Umbilical cord (tissue), 2 donors: ENCODE measurements around the gene RYR2. TPM values are rescaled to one million over a fixed set of nuclear protein-coding genes. Genes with fewer than 3 reads are reported as not detected.
"Not testable (repeated sequence)": the region's sequence is repeated elsewhere in the genome, so short reads cannot be mapped to it uniquely, and the experiment has no call there.

Experiments used
- DNase-seq: peaks from one replicate; pipeline ENCODE4 v3.0.0-alpha.2; 2015; ENCODE audit warnings: low spot score
- total RNA-seq: library from RNA; depleted of rRNA; stranded (reverse); fragments of >200 nt; gene quantifications from one replicate; pipeline ENCODE4 v1.2.3, GENCODE V29; 2014; ENCODE audit warnings: low replicate concordance; ENCODE audit not compliant: insufficient read depth

Gene RYR2
- total RNA-seq, 1 donor from 2014 or later = 24.8 TPM

- DNase-seq = no peak
These were observed 299.4 kb downstream of the RYR2 start for GRCh38 chr1:237341391-237341790.

GRCh38 chr1:237342730-237343129 lies 300.7 kb downstream of the RYR2 start:
- DNase-seq = no peak

DNA sequence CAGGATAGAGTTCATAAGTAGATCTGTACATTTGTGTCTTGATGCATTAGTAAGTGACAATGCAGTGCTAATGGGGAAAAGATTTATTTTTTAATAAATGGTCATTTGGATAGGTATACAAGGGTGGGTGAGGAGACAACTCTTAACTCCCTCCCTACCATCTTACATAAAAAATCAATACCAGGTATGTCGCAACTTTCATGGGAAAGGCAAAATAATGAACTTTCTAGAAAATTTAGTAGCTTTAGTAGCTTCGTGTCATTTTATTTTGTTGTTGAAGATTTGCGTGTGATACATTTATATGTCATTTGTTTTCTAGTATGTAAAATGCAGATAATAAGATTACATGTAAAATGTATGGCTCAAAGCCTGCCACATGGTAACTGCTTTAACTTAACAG lies 310.8 kb downstream of the RYR2 start:
- DNase-seq = no peak

DNA sequence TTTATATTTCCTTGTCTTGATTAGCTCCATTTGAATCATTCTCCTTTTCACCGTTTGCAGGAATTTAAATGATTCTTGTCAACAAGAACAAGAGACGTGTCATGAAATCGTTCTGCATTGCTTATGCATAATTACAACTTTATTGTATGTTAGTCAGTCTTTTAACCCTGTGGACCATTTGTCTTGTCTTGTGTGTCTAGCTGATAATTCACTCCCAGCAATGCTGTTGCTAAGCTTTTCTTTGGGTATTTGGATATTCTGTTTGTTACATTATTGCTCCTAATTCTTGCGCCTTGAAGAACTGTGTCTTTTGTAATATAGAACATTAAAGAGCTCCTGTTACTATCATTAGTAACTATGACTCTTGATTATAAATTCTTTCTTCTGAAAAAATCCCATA lies 311.9 kb downstream of the RYR2 start:
- no peak for DNase-seq

DNA sequence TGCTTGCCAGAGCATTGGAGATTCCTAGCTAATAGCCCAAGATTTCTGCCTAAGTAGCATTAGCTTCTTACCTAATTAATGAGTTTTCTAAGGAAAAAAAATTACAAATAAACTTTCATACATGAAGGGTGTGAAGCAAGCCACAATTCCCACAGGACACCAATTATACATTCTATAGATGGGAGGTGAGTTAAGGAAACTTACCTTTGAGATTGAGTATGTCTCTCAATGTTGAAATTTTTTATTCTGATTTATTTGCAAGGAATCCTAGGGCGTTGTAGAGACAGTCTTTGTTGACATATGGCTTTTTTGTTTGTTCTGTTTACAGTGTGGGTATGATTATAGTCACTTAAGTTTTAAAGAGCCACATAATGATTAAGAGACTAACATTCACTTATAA lies 313.0 kb downstream of the RYR2 start:
- no peak for DNase-seq

DNA sequence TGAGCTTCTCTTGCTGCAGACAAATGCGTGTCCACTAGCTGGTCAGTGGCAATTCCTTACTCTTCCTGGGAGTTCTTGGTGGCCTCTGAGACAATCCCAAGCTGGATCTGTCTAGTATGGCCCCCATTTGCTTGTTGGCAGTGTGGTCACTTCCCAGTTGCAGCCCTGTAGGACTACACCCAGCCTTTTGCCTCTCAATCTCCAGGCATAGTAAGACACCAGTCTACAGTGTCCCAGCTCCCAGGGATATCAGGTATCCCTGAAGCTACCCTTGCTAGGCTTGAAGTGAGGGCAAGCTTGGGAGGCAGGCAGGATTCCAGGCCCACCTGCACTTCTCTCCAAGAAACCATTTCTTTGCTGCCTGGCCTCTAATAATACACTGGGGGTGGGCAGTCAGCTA lies 316.6 kb downstream of the RYR2 start:
- DNase-seq = no peak

DNA sequence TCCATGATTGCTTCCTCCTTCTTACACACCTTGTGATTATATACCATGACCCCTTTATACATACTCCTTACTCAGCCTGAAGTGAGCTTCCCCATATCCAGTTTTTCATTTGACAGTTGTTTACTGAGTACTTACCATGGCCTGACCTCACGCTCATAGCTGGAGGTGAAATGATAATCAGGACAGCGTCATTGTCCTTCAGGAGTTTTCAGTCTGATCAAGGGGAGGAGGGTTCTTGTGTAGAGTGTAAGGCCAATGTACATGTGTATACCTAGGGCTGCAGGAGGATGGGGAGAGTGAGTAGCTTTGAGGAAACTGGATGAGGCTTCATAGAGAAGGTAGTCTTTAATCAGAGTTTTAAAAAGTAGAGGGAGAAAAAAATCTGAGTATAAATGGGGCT lies 325.8 kb downstream of the RYR2 start:
- DNase-seq = no peak

DNA sequence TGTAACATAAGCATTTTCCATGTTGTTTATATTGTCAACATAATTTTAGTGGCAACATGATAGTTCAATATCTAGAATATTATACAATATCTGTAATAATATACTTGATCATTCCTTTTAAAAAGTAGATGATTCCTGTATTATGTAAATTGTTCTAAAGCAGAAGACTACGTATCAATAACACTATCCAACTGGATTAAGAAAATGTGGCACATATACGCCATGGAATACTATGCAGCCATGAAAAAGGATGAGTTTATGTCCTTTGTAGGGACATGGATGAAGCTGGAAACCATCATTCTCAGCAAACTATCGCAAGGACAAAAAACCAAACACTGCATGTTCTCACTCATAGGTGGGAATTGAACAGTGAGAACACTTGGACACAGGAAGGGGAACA lies 329.5 kb downstream of the RYR2 start:
- not testable (repeated sequence) for DNase-seq

DNA sequence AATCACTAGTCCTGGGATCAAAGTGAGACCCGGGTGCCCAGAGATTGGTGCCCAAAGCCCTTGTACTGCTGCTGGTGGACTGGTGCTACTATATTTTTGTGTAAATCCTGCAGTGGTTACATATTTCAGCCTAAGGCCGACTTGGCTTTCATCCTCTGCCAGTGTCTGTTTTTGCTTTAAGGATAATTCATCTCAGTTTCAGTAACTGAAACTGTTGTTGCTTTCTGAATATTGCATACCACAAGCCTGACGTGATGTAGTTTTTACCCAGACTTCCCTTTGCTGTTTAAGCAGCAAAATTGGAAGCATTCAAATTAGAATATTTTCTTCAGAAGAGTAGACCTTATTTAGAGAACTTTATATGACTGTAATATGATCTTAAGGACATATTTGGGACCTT lies 341.8 kb downstream of the RYR2 start:
- peak; percentile 96 for DNase-seq

GRCh38 chr1:237384213-237384612 lies 342.2 kb downstream of the RYR2 start:
- peak; percentile 54 for DNase-seq

DNA sequence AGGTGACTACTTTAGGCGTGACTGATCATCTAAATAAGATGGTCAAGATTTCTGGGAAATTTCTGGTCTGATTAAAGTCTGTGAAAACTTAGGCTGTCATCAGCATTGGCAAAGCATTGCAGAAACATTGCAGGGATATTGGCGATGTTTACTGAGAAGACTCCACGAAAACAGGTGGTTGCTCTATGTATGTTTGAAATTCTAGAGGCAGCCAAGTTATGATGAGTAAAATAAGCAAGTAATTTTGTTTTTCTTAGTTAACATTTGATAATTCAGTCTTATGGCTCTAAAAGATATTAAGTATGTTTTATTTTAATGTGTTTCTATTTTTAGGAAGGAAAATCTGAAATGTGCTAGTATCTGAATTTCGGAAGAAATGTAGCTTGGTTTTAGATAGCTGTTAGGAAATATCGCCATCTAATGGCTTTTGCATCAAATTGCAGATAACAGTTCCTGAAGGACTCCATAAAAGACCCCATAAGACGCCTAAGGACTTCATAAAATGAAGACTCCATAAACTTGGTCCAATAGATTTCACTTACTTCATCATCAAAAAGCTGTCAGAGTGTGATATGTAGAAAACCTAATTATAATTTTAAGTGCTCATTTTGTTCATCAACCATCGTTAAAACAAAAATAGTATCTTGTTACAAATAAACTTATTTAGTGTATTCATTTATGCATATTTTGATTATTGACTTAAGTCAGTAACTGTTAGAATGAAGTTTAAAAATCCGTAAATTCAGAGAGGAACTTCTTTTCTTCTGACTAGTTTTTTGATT lies 344.6 kb downstream of the RYR2 start:
- peak; percentile 48 for DNase-seq

GRCh38 chr1:237387144-237387505 lies 345.1 kb downstream of the RYR2 start:
- no peak for DNase-seq

DNA sequence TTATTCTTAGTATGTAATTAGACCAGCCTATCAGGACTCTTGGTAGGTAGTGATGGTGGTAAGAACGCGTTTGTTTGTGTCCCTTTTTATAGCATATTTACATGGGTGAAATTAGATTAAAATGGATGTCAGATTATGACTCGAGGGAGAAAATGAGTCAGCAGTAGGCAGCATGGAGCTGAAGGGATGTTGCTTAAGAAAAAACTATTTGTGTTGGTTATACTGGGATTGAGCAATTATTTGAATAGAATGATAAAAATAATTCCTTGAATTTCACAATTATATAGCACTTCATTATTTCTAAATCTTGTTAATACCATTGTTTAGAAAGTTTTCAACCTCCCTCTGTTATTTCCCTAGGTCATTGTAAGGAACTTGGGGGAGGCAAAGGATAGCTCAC lies 348.8 kb downstream of the RYR2 start:
- DNase-seq = no peak

DNA sequence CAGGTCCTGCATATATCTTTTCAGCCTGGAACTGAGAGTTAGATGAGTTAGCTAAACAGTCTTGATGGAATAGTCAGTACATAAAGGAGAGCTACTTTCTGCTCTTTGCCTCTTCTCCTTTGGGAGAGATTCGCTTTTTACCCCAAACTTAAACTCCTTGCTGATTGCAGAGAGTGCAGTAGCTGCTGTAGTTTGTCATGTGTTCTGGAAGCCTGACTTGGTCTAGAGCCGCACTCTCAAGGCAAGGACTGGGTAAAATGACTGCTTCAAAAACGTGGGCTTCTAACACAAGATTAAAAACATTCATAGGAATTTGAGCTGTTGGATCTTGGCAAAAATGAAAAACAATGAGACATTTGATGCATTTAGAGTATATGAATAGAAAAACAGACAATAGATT lies 351.6 kb downstream of the RYR2 start:
- DNase-seq = no peak

DNA sequence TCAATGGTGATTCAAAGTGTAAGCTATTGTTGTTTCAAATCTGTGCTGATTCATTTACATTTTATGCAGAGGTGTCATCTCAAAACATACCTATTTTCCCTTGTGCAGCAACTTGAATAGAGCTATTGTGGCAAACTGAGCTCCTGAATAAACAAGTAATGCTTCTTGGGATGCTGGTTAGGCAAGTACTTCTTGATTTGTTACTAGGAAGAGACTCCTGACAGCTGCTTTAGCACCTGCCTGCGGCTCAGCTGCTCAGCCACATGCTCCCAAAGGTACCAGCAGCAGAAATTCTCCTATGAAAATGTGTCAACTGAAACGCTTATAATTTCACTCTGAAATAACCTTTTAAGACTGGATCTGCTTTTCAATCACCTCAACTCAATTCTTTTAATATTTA lies 352.3 kb downstream of the RYR2 start:
- DNase-seq = no peak

GRCh38 chr1:237396426-237396825 lies 354.4 kb downstream of the RYR2 start:
- peak; percentile 86 for DNase-seq

GRCh38 chr1:237398751-237399150 lies 356.8 kb downstream of the RYR2 start:
- no peak for DNase-seq

DNA sequence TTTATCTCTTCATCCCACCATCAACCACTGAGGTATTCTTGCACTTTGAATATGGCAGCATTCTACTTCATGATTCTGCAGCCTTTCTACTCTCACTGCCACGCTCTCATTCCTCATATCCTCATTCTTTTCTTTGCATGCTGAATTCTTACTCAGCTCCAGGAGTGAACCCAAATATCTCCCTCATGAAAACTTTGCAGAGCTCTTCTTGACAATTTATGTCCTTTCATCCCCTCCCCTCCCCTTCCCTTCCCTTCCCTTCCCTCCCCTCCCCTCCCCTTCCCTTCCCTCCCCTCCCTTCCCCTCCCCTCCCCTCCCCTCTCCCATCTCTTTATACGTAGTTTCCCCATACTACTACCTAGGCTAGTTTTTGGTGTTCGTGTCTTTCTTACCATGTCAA lies 363.9 kb downstream of the RYR2 start:
- no peak for DNase-seq

GRCh38 chr1:237411621-237412020 lies 369.6 kb downstream of the RYR2 start:
- DNase-seq = no peak

GRCh38 chr1:237416924-237417655 lies 375.1 kb downstream of the RYR2 start:
- peak; percentile 1 for DNase-seq

DNA sequence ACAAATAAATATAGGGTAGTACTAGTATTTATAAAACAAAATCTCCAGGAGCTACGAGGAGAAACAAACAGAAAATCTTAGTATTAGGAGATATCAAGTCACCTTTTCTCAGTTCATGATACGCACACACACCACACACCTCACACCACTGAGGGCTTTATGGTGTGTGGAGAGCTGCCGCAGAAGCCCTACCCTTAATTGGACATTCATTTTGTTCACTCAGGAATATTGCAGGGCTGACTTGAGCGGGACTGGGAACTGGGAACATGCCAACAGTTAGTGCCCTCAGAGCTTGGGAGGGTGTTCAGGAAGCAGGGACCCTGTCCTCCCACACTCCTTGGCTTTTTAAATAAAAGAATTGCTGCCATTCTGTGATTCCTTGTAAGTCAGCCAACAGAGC lies 386.8 kb downstream of the RYR2 start:
- no peak for DNase-seq

- no peak for DNase-seq
These were observed 387.3 kb downstream of the RYR2 start for GRCh38 chr1:237429252-237429651.

DNA sequence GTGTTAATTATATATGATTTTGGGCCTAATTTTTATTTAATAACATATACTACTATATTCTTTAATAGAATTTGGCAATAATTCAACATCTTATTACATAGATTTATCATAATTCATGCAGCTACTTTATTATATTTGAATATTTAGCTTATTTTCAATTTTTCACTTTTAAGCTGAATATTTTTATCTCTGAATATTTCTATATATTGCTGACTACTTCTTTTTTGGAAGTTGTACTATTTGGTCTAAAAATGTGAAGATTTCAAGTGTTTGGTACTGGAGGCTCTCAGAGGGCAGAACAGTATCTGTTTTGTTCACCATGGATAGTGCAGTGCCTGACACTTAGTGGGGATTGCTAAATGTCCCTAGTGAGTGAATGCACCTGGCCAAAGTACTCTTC lies 389.5 kb downstream of the RYR2 start:
- no peak for DNase-seq
